GM21723 (cell line): ENCODE measurements around the gene REEP1.
"Not testable (repeated sequence)": the region's sequence is repeated elsewhere in the genome, so short reads cannot be mapped to it uniquely, and the experiment has no call there.

Source experiments
- ATAC-seq: cut with Tn5 transposase; IDR thresholded peaks from one replicate; pipeline ENCODE4 v1.9.1; 2021; ENCODE audit warnings: mild to moderate bottlenecking, moderate library complexity; ENCODE audit not compliant: unreplicated experiment

REEP1 gene

GRCh38 chr2:86202336-86202692, 135.1 kb downstream of the REEP1 start:
- no peak for ATAC-seq

DNA sequence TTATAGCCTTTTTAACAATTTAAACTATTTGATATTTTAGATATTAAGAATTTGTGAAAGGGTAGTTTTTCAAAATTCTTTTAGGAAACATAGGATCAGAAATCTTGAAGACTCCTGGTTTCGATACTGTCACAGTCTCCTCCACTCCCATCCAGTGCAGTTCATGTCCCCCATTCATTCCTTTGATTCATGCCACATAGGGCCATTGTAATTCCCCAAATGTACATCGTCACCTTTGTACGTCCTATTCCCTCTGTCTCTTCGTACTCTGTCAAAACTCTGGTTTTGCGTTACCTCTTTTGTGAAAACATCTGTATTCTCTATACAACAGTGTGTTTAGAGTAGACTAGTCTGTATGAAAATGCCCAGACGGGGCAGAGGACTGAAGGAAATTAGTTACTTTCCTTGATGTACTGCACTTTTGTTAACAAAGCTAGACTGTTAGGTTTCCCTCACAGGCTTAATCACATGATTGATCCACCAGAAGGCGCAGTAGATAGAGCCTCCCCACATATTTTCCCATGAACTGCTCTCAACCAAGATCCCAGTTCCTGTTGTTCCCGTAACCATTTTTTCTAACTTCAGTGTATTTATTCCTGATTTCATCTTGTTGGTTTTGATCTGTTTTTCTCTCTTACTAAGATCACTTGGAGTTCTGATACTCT, 135.6 kb downstream of the REEP1 start:
- ATAC-seq: no peak

- ATAC-seq: not testable (repeated sequence)
These were observed 136.9 kb downstream of the REEP1 start for GRCh38 chr2:86200564-86200963.

GRCh38 chr2:86199834-86200177, 137.6 kb downstream of the REEP1 start:
- no peak for ATAC-seq

GRCh38 chr2:86195808-86196387, 141.5 kb downstream of the REEP1 start:
- ATAC-seq: no peak

GRCh38 chr2:86195055-86195807, 142.2 kb downstream of the REEP1 start, which contains the start of gene IMMT:
TSS of gene IMMT (minus strand) at chr2:86195462. CDS start at chr2:86195382, 80 bp downstream.
- ATAC-seq: peak; percentile 89

GRCh38 chr2:86194751-86195054, 142.7 kb downstream of the REEP1 start:
- no peak for ATAC-seq

- ATAC-seq: no peak
These were observed 143.4 kb downstream of the REEP1 start for GRCh38 chr2:86193901-86194567.

DNA sequence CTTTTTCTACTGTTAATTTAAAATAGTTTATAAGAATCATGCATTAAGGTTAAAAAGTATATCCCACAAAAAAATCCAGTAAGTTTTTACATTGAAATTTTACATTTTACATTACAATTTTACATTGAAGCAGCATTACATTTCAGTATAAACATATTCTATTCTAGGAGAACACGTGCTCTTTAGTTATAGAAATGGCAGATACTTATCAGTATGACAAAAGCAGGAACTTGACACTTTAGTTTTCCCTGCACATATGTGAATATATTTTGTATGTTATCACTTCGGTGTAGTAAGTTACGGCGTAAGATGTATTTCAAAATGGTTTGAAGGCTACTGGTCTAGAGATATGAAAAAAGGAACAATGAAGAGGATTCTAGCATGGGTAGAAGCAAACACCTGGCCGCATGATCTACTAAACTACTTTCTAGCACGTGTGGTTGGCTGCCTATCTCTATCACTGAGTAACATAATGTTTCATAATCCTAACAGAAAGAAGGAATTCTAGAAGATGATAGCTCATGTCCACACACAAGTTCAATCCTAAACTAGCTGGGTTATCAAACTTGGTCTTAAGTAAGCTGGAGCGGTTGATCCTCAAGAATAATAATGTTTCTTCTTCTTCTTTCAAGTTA, 147.5 kb downstream of the REEP1 start:
- ATAC-seq: no peak

GRCh38 chr2:86186431-86186830, 151.0 kb downstream of the REEP1 start:
- ATAC-seq: no peak

DNA sequence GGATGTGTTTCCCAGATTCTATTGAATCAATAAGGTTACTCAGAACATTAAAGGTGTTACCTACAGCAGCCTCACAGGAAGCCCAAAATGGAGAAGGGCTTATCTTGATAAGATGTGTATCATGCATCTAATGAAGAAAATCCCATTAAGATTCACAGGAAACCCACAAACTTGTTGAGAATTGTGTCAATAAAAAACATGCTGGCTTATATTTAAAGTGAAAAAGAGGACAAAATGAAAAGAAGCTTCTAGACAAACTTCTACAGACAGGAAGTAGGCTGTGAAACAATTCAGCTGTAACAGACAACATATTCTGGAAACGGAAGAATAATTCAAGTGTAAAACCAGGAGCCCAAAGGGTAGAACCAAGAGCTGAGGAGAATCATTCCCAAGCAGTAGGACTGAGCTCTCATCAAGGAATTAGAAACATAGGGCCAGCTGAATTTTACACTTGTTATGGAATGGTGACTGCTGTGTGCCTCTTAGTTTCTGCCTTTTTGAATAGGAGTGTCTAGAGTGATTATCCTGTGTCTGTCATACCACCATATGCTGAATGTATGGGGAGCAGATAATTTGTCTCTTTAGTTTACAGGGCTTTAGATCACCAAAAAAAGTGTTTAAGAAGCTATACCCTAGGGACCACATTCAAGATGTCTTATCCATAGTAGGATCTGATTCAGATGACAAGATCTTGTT, 151.8 kb downstream of the REEP1 start:
- ATAC-seq: no peak

- no peak for ATAC-seq
These were observed 160.8 kb downstream of the REEP1 start for GRCh38 chr2:86176597-86176996.

DNA sequence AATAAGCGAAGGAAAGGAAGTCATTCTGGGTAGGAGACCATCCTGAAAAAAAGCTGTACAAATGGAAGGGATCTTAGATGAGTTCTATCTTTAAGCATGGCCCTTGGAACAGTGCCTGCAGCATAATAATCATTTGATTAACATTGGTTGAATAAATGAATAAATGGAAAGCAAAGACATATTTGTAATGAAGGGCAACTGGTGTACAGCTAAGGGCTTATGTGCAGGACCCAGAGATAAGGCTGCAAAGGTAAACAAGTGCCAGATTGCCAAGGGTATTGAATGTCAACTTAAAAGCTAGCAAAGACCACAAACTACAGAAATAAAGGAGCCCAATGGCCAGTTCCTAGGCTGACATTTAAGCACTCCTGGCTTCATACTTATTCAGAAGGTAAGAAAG, 161.6 kb downstream of the REEP1 start:
- ATAC-seq: no peak

GRCh38 chr2:86174445-86174844, 163.0 kb downstream of the REEP1 start:
- ATAC-seq: no peak

GRCh38 chr2:86172610-86173009, 164.8 kb downstream of the REEP1 start:
- ATAC-seq: no peak

GRCh38 chr2:86171295-86171694, 166.1 kb downstream of the REEP1 start:
- no peak for ATAC-seq

DNA sequence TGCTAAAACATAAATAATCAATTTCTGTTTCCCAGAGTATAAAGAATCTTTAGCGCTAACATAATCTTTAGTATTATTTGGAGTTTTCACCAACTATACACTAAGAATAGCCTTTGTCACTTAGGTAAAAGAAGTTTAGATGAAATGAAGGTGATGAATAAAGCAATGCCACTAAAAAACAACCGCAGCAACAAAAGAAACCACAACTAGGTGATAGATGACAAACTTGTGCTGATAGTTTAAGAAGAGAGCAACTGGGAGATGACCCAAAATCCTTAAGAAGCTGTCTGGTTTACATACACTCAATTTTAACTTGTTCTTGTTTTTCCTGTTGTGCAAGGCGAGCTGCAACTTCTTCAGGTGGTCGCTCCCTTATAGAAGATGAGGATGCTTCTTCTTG, 167.0 kb downstream of the REEP1 start:
- no peak for ATAC-seq
